A172 (cell line): Measurements from ENCODE around the gene EDA. TPM values are rescaled to one million over a fixed set of nuclear protein-coding genes. Genes with fewer than 3 reads are reported as not detected.

Experiments used
- DNase-seq: peaks from one replicate; pipeline ENCODE4 v3.0.0-alpha.2; 2015; ENCODE audit warnings: low spot score
- total RNA-seq: library from RNA; depleted of rRNA; stranded (reverse); fragments of >200 nt; shearing (Covaris generic); gene quantifications from 2 replicates; pipeline ENCODE4 v1.2.3, GENCODE V29; 2014; rRNA removed

EDA gene
- 0.02 TPM in 1 of 2 replicates, not detected in the other for total RNA-seq

DNA sequence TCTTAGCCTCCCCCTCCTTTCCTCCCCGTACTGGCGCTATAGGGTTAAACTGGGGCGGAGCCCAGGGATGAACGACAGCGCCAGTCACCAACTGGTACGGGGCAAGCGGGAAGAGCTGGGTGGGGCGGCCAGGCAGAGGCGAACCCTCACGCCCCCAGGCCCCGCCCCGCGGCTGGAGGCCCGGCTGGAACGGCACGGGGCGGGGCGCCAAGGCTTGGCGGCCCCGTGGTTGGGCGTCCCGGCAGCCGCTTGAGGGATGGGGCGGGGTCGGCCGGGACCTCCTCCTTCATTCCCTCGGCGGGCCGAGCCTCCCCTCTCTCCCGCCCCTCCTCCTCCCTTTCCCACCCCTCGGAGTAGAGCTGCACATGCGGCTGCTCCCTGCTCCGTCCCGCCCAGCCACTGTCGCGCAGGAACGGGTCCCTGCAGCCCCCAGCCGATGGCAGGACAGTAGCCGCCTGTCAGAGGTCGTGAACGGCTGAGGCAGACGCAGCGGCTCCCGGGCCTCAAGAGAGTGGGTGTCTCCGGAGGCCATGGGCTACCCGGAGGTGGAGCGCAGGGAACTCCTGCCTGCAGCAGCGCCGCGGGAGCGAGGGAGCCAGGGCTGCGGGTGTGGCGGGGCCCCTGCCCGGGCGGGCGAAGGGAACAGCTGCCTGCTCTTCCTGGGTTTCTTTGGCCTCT is at the start of gene EDA:
Gene EDA, plus strand, starts transcription at position 335 of the 678 bp plus-strand sequence.
- peak; percentile 11 for DNase-seq

DNA sequence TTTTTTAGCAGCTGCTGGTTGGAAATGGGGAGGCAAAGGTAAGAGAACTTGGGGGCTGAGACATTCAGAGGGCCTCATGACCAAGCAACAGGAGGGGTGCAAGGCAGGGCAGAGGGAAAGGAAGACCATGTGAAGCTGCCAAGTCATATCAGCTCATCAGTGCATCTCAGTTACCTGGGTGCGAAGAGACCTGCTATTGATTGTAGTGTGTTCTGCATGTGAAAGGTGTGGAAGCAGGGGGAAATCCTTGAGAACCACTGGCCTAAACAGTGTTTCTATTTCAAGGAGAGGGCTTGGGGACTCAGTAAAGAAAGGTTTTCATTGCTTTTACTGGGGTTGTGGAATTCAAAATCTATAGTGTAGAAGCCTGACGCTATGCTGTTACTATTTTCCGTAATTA is 47.1 kb upstream of the EDA start:
- DNase-seq: no peak

DNA sequence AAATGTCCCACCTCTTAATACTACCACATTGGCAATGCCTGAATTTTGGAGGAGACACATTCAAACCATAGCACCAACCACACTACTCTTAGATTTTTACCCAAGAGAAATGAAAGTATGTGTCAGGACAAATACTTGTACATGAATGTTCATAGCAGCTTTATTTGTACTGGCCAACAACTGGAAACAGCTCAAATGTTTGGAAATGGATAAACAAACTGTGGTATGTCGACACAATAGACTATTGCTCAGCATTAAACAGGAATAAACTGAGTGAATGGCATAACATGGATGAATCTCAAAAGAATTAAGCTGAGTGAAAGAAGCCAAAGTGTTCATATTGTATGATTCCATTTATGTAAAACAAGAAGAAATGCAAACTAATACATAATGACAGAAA is 18.5 kb upstream of the EDA start:
- DNase-seq: no peak

DNA sequence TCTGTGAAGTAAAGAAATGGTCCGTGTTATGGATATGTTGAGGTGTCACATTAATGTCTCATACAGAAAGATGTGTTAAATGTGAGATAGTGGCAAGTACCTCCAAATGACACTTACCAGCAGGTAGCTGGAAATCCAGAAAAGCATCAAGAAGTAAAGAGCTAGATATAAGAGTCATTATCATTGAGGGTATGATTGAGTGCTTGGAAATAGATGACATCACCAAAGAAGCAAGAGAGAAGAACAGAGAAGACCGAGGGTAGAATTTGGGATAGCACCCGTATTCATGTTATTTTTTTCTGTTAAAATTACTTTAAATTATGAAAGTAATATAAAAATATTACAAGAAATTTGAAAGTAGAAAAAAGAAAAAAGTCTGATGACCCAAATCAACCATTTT is 15.7 kb upstream of the EDA start:
- DNase-seq: no peak

DNA sequence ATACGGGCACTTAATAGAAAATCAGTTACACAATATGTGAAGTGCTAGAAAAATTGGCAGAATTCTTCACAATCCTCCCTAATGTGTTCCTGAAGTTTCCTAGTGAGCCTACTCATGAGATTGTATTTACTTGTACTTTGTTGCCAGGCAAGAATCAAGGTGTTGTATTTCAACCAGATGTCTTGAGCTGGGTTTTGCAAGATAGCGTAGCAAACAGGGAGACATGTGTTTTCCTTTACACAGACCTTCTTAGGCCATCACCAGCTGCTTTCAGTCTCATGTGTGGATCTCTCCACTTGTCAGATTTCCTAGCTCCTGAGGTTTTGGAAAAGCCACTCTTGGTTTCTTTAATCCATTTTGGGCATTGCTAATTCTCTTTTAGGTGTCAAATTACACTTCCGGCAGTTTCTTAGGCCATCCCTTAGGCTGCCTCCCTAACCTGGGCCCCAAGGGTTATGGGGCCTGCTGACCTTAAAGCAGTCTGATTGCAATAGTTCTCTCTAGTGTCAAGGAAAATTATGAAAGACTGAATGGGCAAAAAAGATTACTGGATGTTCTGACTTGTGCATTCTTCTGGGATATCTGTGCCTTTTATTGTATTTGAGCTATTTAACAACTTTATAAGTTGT is 12.2 kb upstream of the EDA start:
- no peak for DNase-seq

DNA sequence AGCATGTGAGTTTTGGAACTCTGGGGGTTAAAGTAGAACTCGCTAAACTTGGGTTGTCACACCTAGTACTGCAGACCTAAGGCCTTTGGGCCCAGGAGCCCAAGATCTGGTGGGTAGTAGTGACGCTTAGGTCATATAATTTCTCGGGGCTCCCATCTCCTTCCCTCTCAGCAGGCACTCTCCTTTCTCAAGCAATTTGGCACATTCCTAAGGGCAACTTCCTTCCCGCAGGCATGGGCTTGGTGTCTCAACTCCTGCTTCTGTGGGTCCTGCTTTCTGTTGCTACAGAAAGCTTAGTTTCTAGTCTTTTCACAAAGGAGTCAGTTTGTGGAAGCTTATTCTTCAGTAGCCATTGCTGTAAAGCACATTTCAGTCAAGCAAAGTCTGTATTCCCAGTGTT is 10.4 kb upstream of the EDA start:
- DNase-seq: no peak

DNA sequence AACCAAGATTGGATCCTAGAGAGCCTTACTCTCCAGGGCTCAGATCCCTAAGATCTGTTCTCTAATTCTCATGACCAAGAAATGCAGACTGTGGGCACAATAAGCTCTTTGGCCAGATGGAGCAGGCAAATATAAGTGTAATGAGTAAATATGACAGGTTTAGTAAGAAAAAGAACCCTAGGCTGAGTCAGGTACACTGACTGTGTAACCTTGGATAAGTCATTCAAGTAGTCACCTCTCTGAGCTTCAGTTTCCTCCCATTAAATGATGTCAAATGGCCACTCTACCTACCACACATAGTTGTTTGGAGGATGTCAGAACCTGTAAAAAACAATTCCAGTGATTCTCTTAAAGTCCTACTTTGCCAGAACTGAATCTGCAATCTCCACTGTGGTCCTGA is 8.3 kb upstream of the EDA start:
- DNase-seq: no peak

DNA sequence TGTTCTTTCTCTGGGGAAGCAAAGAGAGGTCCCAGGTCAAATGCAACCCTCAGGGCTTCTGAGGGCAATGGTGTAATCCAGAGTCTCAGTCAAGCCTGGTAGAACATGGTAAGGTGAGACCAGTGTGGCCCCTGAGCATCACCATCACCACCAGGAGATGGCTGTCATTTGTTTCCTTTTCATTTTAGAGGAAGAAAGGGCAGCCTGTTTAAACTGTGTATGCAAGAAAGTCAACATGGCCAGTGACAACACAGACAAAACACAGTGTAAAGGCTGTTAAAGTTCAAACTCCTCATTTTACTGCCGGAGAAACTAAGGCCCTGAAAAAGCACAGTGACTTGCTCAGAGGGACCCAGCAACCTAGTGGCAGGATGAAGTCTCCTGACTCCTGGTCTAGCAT is 2.0 kb upstream of the EDA start:
- no peak for DNase-seq

DNA sequence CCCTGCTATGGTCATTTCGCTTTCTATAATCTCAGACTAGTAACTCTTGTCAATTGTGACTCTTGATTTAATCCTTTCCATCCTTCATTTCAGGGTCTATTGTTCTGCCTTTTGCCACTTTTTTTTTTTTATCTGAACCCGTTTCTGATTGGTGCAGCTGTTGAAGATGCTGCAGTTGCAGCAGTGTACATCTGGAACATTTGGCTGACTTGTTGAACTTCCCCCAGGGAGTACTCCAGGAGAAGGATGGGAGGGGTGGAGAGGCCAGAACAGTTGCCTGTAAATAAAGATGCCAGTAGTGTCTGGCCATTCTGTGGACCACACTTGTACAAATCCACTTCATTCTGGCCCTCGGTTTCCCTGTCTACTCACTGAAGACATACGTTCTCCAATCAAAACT is 1.0 kb upstream of the EDA start:
- no peak for DNase-seq

DNA sequence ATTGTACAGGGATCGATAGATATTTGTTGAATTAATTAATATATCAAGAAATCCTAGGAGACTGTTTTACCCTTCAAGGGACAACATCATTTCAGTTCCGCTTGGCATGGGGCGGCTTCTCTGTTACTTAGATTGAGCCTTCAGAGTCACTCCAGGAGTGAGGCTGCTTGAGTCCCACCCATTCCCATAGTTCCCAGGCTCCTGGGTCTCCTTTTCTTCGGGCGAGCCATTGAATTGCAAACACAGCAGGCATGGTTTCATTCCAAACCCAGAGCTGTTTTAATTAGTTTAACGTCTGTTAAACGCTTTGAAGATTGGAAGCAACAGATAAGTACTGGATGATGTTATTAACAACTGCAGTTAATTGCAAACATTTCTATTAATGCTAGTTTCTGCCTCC is 571 bp upstream of the EDA start:
- DNase-seq: no peak

DNA sequence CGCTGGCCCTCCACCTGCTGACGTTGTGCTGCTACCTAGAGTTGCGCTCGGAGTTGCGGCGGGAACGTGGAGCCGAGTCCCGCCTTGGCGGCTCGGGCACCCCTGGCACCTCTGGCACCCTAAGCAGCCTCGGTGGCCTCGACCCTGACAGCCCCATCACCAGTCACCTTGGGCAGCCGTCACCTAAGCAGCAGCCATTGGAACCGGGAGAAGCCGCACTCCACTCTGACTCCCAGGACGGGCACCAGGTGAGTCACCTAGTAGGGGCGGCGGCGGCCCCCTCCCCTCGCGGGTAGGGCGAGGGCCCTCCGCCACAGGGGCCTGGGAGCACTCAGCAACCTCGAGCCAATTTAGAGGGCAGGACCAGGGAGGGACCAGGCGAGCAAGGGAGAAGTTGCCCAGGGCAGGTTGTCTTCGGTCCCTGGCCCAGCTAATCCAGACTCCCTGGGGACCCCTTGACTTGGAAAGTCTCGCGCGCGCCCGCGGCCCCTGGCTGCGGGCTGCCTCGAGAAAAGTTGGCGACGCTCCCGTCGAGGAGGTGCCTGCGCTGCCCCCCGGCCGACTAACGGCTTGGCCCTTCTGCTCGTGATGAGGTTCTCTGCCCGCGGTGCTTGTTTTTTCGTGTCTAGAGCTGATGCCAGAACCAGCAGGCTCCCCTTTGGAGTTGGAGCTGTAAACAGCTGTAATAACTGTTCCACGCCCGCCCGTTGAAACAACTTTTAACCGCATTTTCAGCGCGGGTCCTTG is 717 bp downstream of the EDA start:
- no peak for DNase-seq

DNA sequence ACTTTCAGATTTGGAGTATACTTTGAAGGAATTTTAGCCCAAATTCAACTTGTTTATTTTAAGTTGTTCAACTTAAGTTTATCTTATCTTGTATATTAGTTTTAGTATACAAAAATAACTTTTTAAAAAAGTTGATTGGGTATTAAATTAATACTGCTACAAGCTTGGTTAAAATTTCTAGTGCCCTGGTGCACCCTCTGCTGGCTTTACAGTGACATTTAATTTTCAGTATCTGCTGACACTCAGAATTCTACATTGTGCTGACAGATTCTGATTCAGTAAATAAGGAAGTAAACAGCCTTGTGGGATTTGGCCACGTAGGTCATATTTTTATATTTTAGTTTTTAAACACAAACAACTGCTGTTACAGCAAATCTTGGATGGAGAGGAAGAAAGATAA is 2.9 kb downstream of the EDA start:
- DNase-seq: peak; percentile 0

DNA sequence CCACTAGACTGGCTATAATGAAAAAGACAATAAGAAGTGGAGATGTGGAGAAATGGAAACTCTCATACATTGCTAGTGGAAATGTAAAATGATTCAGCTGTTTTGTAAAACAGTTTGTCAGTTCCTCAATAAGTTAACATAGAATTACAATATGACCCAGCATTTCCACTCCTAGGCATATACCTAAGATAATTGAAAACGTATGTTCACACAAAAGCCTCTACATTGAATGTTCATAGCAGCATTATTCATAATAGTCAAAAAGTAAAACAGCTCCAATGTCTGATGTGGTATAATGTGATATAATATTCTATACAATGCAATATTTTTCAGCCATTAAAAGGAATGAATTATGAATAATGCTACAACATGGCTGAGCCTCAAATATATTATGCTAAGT is 10.2 kb downstream of the EDA start:
- no peak for DNase-seq

DNA sequence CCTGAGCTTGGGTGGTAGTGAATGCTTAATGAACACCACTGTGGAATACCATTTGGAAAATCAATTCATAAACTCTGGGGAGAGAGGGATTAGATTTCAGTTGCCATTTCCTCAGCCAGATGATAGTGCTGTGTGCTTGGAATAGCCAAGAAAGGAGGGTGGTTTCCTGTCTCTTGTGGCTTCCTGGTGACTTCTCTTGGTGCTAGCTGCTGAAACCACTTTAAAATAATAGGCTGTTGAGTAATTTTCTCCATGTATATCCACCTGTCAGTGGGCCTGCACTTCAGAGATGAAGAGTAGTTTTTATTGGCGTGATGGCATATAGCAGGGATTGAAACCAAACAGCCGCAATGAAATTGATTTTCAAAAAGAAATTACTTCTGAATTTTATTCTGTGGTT is 11.8 kb downstream of the EDA start:
- DNase-seq: no peak

DNA sequence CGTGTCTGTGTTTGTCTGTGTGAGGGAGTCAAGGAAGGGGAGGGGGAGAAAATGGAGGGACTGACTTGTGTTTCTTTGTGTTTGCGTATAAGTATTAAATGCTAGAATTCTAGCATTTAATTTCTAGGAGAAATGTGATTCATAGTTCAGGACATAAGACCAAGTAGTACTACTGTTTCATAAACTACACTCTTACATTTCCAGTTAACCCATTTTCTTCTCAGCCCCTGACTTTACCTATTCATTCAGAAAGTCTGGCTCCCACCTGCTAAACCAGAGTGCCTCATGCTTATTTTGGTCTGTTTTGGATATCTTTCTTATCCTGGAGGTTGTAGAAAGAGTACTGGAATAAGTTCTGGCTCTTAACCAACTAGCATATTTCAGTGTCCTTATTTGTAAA is 14.2 kb downstream of the EDA start:
- no peak for DNase-seq

DNA sequence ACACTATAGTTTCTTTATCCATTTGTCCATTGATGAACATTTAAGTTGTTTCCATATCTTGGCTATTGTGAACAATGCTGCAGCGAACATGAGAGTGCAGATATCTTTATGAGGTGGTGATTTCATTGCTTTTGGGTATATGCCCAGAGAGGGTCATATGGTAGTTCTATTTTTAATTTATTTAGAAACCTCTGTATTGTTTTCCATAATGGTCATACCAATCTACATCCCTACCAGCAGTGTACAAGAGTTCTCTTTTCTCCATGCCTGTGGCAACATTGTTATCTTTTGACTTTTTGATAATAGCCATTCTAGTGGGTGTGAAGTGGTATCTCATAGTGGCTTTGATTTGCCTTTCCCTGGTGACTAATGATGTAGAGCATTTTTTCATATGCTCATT is 48.8 kb downstream of the EDA start:
- no peak for DNase-seq

DNA sequence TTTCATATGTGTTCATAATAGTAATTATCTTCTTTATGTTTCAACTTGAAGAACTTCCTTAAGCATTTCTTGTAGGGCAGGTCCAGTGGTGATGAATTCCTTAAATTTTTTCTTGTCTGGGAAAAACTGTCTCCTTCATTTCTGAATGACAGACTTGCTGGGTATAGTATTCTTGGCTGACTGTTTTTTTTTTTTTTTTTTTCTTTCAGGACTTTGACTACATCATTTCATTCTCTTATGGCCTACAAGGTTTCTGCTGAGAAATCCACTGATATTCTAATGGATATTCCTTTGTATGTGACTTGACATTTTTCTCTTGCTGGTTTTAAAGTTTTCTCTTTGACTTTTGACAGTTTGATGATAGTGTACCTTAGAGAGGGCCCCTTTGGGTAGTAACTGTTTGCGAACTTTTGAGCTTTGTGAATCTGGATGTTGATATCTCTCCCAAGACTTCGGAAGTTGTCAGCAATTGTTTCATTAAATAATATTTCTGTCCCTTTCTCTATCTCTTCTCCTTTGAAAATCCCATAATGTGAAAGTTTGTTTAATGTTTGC is 54.2 kb downstream of the EDA start:
- DNase-seq: no peak

DNA sequence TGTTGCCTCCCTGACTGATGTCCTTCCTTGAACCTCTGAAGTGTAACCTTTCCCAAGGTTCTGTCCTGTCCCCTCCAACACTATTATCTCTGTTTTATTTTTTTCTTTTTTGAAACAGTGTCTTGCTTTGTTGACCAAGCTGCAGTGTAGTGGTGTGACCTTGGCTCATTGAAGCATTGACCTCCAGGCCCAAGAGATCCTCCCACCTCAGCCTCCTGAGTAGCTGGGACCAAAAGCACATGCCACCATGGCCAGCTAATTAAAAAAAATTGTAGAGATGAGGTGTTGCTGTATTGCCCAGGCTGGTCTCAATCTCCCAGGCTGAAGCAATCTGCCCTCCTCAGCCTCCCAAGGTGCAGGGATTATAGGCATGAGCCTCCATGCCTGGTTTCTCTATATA is 59.0 kb downstream of the EDA start:
- DNase-seq: no peak

DNA sequence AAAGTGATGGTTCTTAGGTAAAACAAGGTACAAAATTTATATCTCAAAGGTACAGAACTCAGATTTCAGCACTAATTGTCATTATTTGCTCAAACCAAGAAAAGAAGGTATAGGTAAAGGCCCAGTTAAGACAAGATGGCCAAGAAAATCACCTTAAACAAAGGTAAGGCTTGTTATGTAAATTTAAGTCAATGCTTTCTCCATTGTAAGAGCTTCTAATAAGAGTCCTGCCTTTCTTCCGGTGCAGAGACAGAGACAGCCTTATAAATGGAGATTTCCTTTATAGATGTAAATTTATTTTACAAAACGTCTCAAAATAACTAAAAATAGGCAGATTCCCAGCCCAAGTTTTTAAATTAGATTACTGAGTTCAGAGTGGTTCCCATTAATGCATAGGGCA is 89.9 kb downstream of the EDA start:
- DNase-seq: no peak

DNA sequence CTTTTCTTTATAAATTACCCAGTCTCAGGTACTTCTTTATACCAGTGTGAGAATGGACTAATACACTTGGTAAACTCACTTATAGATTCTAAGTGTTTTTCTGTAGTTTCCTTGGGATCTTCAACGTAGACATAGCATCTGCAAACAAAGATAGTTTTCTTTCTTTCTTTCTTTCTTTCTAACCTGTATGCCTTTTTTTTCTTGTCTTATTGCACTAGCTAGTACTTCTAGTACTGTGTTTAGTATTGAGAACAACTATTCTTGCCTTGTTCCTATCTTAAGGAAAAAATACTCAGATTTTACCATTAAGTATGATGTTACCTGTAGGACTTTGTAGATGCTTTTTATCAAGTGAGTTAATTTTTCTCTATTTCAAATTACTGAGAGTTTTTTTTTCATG is 102.2 kb downstream of the EDA start:
- no peak for DNase-seq

DNA sequence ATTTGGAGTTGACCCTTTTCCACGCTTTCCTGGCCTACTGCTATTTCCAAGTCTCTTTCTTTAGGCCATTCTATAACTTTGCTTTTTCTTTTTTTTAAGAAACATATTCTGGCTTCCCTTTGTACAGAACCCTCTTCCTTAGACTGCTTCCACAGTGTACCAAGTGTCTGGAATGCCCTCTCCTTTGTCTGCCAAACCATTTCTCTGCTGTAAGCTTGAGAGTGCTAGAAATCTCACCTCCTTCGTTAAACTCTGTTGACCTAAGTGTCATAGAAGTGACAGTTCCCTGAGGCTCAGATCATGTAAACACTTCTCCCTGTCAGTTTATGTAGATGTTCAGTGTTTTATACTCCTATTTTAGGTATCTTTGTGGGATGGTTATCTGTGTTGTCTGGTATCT is 108.4 kb downstream of the EDA start:
- no peak for DNase-seq

DNA sequence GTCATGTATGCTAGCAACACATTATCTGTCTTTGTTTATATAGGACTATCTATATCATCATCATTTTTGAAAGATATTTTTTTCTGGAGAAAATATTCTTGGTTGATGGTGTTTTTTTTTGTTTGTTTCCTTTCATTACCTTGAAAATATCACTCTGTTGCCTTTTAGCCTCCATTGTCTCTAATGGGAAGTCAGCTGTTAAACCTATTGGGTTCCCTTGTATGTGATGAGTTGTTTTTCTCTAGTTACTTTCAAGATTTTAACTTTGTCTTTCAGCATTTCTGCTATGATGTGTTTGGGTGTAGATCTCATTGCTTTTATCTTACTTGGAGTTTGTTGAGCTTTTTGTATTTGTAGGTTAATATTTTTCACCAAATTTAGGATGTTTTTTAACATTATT is 124.4 kb downstream of the EDA start:
- no peak for DNase-seq

DNA sequence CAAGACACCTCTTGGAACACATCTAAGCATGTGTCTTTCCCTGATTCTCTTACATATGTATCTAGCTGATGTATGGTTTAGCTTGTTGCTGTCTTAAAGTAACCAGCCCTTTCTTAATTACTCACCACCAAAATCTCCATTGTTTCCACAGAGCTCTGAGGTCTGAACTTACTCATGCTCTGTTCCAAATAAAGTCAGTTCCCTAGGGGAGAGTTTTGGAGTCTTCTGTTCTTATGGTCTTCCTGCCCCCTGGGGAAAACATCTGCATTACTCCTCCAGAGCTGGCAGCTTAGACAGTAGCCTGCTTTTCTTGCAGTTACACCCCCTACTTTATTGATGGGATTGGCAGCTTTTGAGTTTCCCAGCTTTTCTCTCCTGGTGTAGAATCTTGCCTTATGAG is 125.8 kb downstream of the EDA start:
- no peak for DNase-seq
